ENCODE results near the gene KLF7. TPM values are rescaled to one million over a fixed set of nuclear protein-coding genes. Genes with fewer than 3 reads are reported as not detected.

Gene KLF7
- total RNA-seq, 1 experiment from 2014 or later, result 15.4 TPM

GRCh38 chr2:207075456-207075855 is 90.3 kb downstream of the KLF7 start:
- no TSS peak for BruUV-seq (replicated peaks)
- no peak overlapping the region for H3K4me2 ChIP-seq (ENCODE audit: low read length)
- no peak for TF ChIP-seq ATF3 (IDR thresholded peaks at IDR 0.05)
- no peak for TF ChIP-seq YY1 (IDR thresholded peaks at IDR 0.05; ENCODE audit: extremely low read depth, insufficient replicate concordance, low read depth, low read length)
- no peak for TF ChIP-seq FOSL1 (IDR thresholded peaks at IDR 0.05; ENCODE audit: low read depth)
- TF ChIP-seq REST (IDR thresholded peaks at IDR 0.05; ENCODE audit: low read depth), result no peak
- TF ChIP-seq JUND (IDR thresholded peaks at IDR 0.05), result no peak
- TF ChIP-seq CEBPB (IDR thresholded peaks at IDR 0.05; ENCODE audit: low read depth), result no peak
- TF ChIP-seq EGR1 (IDR thresholded peaks at IDR 0.05; ENCODE audit: low read depth), result no peak
- no peak for TF ChIP-seq POLR2A (IDR thresholded peaks at IDR 0.05; ENCODE audit: borderline replicate concordance, extremely low read depth, insufficient read depth, insufficient read length)
- TF ChIP-seq EZH2phosphoT487 (IDR thresholded peaks at IDR 0.05; ENCODE audit: borderline replicate concordance), result no peak
- TF ChIP-seq ELF1 (IDR thresholded peaks at IDR 0.05; ENCODE audit: borderline replicate concordance, low read depth), result no peak
- no peak for TF ChIP-seq POLR2AphosphoS5 (IDR thresholded peaks at IDR 0.05; ENCODE audit: low read depth, low read length)
- no peak for TF ChIP-seq SRF (IDR thresholded peaks at IDR 0.05; ENCODE audit: low read depth)
- TF ChIP-seq ZNF274 (IDR thresholded peaks at IDR 0.05; ENCODE audit: low read depth, low read length), result no peak
- TF ChIP-seq ZBTB33 (IDR thresholded peaks at IDR 0.05; ENCODE audit: extremely low read depth, insufficient replicate concordance, low read length), result no peak
- TF ChIP-seq MAX (IDR thresholded peaks at IDR 0.05), result no peak
- TF ChIP-seq EZH2 (IDR thresholded peaks at IDR 0.05), result no peak
- TF ChIP-seq CTCF (IDR thresholded peaks at IDR 0.05 in 2 of 3, conservative IDR thresholded peaks at IDR 0.05 in 1 of 3; ENCODE audit: borderline replicate concordance in 1 of 3, insufficient read depth in 1 of 3, low read depth in 2 of 3, low read length in 2 of 3), result no peak
- no peak for TF ChIP-seq CBX3 (IDR thresholded peaks at IDR 0.05; ENCODE audit: low read depth)
- no peak for TF ChIP-seq TCF7L2 (IDR thresholded peaks at IDR 0.05; ENCODE audit: borderline replicate concordance, extremely low read depth, insufficient read depth, insufficient read length)
- TF ChIP-seq RAD21 (IDR thresholded peaks at IDR 0.05; ENCODE audit: low read depth), result no peak
- H3K36me3 ChIP-seq (ENCODE audit: control insufficient read depth in 1 of 2, insufficient read depth in 2 of 2, low read length in 2 of 2), result no peaks in the 10 kb centered on the region
- no peaks in the 10 kb centered on the region for H3K9me3 ChIP-seq (ENCODE audit: control insufficient read depth in 1 of 2, insufficient read depth in 1 of 2, low read depth in 1 of 2, low read length in 2 of 2)
- H3K4me1 ChIP-seq (ENCODE audit: control insufficient read depth in 1 of 2, insufficient read depth in 2 of 2, low read length in 2 of 2), result no peaks in the 10 kb centered on the region
- H3K4me3 ChIP-seq (replicated peaks in 1 of 2; ENCODE audit: low read depth in 1 of 2, low read length in 2 of 2), result no peak overlapping the region
- H2AFZ ChIP-seq (ENCODE audit: low read depth, low read length, poor library complexity, severe bottlenecking), result no peak overlapping the region
- DNase-seq (ENCODE audit: low read depth, low spot score) (no peak), ATAC-seq (no peak)
- no peaks in the 10 kb centered on the region for H3K27me3 ChIP-seq (ENCODE audit: insufficient read depth, low read length)
- ChIA-PET POLR2A (no interaction called here), CTCF (no interaction called here), RAD21 (ENCODE audit: low non-redundant PET in 1 of 2, low total read pairs in 2 of 2, uncharacterized antibody in 2 of 2, unreplicated experiment in 2 of 2) (no interaction called here)
- H4K20me1 ChIP-seq (ENCODE audit: insufficient read depth), result no peaks in the 10 kb centered on the region
- H3K79me2 ChIP-seq (ENCODE audit: insufficient read depth, low read length), result no peaks in the 10 kb centered on the region
- no peaks in the 10 kb centered on the region for H3K9me2 ChIP-seq (ENCODE audit: insufficient read depth)
- H3K27ac ChIP-seq (ENCODE audit: low read depth, low read length), result no peak overlapping the region
- no peak overlapping the region for H3K9ac ChIP-seq (ENCODE audit: low read length)
- intact Hi-C loops (cut with micrococcal nuclease), result no loop called here
